Fibroblast of the conjunctiva (primary cell): Measurements from ENCODE around the gene MAP3K14.

Source experiments
- DNase-seq: peaks from one replicate; pipeline ENCODE4 v3.0.0-alpha.2; 2010; ENCODE audit warnings: low read depth

MAP3K14 gene

DNA sequence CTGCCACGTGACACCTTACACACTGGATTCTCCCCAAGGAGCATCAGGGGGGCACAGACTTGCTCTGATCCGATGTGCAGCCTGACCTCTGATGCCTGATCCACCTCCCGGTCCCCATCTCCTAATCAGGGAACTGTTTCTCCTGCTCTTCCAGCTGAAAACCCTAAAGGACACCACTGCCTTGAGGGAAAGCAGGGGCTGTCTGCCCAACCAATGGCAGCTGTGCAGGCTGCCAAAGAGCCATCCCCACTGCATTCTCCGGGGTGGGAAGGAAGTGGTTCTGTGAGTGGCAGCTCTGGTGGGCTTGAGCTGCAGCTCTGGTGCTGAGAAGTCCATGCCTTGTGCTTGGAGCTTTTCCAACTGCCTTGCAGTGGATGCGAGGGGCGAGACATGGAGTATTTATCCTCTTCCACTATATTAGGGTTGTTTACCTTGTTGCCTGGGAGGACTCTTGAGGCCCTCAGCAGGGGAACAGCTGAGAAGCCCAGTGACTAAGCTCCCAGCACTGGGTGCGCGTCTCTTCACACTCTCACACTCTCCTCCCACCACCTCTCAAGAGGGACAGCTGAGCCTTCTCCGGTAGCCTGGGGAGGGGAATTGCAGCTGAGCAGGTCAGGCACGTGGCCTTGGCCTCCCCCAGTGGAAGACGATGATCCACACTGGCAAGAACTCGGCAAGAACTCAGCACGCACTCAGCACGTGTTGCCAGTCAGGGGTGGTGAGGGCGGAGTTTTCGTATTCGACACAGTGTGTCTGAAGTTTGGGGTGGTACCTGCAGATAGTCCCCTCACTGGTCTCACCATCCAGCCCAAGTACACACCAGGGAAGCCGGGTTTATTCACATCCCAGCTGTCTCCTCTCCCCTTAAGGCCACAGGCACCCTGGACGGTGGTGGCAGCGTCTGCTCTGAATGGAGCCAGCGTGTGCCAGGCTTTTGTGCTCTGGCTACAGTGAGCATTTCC lies 33.9 kb downstream of the MAP3K14 start:
- no peak for DNase-seq

DNA sequence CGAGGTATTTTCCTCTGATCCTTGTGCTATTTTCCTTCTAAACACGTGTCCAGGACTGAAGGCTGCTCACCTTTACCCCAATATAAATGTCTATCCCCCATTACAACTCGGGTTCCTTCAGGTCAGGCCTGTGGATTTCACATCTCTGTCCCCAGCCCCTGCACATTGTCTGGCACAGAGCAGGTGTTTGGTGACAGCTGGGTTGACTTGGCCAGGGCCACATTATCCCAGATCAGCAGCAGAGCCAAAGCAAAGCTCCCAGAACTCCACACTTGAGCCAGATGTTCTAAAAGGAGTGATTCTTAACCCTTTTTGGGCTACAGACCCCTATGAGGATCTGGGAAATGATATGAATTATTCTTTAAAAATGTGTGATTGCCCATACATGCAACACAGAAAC lies 36.9 kb downstream of the MAP3K14 start:
- DNase-seq: no peak

DNA sequence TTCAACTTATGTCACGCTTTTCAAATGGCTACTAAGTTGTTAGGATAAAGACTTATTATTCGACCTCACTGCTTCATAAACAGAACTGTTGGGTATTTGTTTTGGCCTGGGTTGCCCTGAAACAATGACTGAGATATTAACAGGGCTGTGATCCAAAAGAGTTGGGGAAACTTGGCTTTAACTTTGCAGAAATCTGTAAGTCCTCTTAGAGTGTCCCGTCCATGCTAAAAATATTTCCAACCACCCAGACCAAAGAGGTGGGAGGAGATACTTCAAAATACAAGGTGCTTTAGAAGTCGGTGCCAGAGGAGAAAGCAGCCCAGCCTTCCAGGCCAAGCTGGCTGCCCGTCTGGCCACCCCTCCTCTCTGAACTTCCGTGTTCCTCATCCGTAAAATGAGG lies 38.8 kb downstream of the MAP3K14 start:
- DNase-seq: peak; percentile 69

DNA sequence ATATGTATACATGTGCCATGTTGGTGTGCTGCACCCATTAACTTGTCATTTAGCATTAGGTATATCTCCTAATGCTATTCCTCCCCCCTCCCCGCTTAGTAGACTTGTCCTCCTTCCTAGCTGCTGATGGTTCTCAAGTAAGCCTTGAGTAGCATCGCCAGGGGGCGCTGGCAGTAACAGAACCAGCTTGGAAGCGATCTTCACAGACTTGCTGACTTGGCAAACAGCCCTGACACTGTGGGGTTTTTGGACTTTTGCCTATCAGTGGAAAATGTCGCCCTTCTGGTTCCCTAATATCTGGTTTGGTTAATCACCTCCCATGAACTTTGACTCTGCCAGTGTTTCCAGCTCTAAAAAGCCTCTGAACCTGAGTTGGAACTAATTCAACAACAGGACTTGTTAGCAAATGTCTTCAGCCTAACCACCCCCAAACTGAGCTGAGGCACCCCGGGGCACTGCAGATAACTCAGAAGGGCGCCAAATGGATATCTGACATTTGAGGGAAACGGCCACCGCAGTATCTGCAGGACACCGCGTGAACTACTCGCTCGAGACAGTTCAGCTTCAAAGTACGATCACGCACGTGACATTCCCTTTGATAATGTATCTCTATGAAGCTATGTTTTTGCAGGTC lies 39.5 kb downstream of the MAP3K14 start:
- DNase-seq: peak; percentile 92

DNA sequence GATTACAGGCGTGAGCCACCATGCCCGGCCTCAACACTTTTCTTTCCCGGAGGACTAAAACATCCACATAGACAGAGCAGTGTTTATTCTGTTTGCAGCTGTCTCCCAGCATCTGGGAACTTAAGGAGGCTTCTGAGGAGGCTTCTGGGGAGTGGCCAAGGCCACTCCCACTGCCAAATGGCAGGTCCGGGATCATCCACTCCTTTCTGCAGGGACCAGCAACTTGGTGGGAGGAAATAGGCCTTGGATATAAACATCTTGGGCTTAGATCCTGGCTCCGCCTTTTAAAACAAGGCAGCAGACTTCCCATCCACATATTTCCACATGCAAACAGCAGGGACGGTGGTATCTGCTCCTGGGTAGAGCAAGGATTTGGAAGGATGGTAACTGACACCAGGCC lies 40.8 kb downstream of the MAP3K14 start:
- no peak for DNase-seq

DNA sequence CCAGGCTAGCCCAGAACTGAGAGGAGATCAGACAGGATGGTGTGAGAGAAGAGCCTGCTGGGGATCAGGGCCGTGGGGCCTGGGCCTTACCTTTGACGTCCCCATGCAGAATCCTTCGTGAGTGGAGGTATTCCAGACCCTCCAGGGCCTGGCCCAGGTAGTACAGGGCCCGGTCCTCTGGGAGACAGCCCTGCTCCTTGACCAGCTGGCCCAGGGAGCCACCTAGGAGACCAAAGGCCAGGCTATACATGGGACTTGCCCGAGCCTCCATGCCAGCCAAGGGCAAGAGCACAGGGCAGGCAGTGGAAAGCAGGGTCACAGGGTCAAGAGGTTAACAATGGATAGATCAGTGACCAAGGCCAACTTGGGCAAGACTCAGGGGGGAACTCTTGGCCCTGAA lies 42.8 kb downstream of the MAP3K14 start:
- DNase-seq: no peak

DNA sequence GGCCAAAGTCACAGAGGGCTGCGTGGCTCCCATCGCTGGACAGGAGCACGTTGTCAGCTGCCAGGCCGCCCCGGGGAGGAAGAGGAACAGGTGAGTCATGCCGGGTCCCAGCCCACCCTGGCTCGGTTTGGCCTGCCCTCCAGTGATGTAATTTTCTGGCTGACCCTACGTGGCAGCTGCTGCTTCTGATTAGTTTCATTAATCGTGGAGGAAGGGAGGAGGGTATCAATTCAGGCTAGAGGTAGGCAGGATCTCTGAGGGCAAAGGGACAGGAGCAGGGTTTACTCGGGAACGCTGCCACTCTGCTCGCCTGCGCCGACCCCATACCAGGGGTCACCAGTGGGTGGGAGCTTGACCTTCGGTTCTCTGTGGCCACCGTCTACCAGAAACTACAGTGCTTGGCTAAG lies 43.3 kb downstream of the MAP3K14 start:
- DNase-seq: no peak

DNA sequence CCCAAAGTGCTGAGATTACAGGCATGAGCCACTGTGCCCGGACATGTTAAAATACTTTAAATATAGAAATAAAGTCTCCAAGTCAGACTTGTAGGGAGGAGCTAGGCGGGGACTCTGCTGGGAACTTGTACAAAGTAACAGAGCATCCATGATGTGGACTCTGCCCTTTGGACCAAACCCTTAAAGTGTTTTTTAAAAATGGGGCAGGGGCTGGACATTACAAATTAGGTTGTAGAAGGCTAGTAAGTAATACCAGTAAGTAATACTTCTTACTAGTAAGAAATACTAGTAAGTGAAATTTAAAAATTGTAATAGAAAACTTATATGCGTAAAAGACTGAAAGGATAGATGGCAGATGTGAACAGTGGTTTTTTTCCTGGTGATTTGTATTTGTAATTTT lies 45.2 kb downstream of the MAP3K14 start:
- no peak for DNase-seq

DNA sequence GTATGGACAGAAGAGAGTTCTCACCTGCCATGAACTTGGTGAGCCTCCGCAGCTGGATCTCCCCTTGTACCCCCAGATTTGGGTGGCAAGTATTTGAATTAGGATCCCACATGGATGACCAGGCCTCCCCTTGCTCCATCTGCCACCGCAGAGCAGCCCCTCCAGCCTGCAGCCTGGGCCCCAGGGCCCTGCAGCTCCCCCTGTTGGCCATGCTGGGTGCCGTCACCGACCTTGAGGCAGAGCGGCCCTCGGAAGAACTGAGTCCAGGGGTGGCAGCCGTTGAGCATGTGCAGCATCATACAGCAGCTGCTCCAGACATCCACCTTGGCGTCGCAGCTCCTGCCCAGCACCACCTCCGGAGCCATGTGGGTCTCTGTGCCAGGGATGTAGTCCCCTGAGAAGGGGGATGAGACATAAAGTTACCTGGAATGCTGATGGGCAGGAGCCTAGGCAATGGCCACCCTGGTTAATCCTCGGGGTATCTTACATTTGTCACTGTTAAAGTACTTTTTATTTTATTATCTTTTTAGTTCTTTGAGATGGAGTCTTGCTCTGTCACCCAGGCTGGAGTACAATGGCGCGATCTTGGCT lies 45.9 kb downstream of the MAP3K14 start:
- no peak for DNase-seq

DNA sequence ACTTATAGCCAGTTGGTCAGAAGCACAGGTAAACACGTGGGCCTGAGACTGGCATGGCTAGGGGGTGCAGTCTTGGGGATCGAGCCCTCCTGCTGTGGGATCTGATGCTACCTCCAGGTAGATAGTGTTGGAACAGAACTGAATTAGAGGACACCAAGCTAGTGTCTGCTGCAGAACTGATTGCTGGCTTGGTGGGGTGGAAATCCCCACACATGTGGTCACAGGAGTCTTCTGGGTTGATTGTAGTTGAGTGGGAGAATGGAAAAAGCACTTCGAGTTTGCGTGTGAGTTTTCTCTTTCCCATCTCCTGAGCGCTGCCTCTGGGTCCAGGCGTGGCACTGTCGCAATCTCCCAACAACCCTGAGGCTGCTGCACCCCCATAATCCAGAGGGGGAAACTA lies 46.9 kb downstream of the MAP3K14 start:
- no peak for DNase-seq

DNA sequence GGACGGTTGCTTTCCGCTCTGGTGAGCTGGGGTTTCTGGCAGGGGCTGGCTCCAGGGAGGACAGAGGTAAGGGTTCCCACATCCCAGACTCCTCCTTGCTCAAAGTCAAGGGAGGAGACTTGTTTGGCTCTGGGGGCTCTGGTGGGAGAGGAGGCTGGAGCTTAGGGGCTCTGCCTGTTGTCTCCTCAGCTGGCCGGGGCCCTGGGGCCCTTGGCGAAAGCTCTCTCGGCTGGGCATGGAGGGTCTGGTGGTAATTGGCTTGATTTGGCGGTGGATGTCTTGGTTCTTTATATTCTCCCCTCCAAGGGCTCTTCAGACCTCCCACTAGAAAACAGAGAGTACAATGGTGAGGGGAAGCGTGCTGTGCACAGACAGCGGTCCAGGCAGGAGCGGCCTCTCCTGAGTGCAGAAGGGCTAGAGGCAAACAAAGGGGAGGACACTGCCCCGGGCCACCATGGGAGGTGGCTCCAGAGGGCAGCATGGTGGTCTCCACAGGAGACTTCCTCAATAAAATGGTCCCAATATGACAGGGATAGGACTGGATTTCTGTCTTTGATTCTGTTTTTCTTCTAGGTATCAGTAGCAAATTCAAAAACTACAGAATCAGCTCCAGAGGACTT lies 49.3 kb downstream of the MAP3K14 start:
- no peak for DNase-seq

DNA sequence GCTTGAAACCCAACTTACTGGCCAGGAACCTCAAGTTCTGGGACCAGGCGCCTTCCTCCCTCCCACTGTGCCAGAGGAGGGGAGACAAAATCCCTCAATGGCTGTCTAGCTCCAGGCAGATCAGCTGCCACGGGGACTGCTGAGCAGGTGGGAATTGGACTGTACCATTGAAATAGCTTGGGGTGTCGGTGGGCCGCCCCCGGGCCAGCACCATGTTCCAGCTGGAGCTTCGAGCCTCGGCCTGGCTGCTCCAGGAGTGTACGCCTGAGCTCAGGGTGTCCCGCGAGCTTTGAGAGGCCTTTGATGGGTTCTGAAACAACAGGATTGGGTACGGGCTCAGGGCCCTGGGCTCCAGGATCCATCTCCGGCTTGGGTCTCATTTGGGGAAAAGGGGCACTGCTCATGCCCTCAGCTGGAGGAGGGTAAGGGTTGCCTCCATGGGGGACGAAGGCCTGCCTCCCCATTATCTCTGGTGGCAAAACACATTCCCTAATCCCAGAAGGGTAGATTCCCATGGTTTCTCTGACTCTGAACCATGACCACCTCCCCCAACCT lies 50.4 kb downstream of the MAP3K14 start:
- DNase-seq: no peak

DNA sequence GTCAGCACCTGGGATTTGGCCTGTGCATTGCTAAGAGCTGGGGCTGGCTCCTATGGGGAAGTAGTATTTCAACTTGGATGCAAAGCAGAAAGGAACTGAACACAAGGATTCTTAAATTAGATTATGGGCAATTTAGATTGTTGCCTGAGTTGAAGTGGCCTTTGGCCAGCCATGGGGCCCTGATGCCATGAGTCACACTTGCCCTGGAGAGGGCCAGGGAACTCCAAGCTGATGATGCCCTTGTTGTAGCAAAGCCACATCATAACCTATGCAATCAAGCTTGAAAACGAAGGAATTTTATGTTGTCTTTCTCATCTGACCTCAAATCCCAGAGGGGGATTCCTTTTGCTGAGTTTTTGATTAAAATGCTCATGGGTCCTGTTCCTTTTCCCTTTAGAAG lies 51.0 kb downstream of the MAP3K14 start:
- peak; percentile 76 for DNase-seq

DNA sequence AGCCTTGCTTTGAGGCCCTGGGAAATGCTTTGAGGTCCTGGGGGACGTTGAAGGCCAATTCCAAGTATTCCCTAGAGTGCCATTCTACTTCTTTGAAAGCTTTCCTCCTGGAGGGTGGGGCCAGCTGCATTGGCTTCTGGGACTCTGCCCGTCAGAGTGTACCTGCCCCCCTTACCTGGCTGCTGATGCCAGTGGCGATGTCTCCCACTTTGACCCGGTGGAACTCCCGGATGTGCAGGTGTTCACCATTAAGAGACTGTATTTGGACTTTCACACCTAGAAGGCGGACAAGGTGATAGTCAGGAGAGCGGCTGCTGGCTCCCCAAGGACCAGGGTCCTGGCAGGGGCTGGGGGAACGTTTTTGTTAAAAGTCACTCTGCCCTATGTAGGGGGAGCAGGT lies 51.8 kb downstream of the MAP3K14 start:
- no peak for DNase-seq

DNA sequence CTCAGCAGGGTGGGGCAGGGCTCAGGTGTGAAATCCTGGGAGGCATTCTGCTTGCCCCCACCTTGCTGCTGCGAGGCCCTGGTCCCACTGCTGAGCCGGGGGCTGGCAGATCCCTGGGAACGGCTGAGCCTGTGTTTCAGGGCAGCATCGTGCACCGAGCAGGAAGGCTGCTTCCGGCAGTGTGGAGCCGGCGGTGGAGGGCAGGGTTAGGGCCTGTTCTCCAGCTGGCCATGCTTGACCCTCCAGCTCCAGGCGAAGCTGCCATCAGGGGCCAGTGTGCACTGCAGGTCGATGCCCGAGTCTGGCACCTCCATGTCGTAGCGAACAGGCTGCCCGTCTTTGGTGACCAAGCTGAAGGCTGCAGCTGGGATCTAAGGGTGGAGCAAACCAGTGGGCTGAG lies 52.4 kb downstream of the MAP3K14 start:
- no peak for DNase-seq

DNA sequence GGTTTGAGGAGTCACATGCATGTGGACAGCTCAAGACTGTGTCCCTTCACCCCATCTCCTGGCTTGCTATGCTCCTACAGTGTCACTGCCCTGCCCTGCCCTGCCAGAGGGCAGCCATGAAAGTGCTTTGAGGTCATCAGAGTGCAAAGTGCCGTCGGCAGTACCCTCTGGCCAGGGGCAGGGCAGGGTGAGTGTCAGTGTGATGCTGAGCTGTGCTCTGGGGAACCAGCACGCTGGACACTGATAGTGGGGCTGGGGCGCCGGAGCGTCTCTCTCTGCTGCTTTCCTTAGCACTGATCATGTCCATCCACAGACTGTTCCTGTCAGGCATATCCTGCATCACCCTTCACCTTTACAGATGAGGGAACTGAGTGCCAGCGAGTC lies 53.4 kb downstream of the MAP3K14 start:
- DNase-seq: no peak

DNA sequence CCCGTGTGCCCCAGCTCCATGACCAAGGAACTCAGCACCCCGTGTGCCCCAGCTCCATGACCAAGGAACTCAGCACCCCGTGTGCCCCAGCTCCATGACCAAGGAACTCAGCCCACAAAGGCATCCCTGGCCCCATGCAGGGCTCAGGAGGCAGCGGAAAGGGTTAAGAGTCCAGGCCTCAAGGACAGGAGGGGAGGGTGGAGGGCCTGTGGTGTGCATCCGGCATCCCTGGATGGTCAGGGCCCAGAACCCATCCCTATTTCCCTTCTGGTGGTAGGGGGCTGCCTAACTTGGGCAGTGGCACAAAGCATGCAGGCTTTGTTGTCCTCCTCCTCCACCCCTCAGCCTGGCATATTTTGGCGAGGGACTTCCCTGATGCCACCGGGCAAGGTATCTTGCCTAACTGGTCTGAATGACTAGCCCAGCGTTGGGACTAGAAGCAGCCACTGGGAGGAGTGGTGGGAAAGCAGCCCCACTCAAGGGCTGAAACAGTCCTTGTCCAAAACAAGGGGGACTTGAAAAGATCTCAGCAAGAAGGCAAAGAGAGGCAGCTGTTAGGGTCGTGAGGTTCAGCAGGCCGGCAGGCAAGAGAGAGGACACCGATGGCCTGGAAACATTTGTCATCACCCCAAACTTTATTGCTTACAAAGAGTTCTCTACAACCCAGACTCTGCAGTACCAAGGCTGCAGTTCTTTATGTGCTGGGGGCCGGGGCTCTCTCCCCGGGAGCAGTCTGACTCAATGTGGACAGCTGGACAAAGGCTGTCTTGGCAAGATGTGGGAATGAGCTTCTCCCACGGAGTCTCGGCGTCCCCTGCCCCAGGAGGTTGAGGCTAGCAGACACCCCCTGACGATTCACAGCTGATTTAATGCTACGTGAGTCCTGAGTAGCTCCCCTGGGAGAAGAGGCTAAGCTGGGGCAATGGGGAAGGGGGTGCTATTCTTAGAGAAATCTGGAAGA lies 54.0 kb downstream of the MAP3K14 start:
- DNase-seq: no peak

DNA sequence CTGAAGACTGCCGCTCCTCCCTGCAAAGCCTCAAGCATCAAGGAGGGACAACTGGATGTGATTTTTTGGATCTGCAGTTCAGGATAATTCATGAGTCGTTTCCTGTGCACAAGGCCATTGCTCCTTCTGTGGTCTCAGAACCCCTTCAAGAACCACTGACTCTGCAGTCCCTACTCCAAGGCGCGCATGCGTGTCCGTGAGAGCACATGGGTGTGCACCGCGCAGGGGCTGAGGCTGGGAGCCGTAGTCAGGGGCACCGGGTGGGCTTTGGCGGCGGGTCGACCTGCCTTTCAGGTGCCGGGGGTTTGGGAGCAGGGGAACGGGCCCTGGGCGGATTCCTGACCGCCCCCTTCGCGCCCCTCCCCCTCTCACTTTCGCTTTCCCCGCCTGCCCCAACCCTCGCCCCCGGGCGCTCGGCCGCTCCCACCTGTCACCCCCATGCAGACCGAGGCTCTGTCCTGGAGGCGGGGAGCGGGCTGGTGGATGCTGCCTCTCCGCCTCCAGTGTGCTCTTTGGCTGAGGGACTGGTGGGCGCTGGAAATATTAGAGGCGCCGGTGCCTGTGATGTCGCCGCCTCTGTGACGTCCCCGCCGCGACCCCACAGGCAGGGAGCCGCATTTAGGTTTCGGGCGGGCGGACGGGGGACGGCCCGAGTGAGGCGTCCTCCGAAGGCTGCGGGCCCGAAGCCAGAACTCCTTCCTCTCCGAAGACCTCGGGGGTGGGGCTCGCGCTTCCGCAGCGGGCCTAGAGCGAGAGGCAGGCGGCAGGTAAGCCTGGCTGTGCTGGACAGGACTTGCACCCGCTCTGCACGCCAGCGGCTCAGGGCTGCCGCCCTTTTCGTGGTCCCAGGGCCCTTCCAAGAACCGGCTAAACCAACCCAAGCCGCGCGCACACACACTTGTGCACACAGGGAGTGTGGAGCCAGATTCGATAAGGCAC lies 55.0 kb downstream of the MAP3K14 start, which contains the start of gene SPATA32:
Gene SPATA32, minus strand, starts transcription at position 518 of the 939 bp plus-strand sequence. Its CDS starts 78 bp downstream, at position 440.
- no peak for DNase-seq

DNA sequence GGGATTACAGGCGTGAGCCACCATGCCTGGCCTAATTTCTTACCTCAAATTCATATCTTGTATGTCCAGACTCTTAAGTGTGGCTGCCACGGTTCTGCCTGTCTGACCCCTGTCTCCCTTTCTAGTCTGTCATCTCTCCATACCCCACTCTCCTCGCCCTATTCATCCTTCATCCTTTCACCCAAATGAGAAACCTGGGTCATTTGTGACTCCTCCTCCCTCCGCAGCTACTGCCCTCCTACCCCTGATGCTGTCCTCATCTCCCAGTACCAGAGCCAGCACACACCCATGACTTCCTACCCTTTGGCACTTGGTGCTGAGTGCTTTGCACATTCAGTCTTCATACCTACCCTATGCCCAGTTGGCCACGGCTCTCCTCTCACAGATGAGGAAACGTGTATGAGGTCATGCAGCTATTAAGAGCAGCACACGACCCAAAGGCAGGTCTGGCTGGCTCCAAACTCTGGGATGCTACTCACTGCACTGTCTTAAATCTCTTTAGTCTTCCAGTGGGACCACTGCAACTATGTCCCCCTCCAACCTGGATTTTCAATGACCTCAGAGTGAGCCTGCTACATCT lies 56.5 kb downstream of the MAP3K14 start:
- DNase-seq: no peak

DNA sequence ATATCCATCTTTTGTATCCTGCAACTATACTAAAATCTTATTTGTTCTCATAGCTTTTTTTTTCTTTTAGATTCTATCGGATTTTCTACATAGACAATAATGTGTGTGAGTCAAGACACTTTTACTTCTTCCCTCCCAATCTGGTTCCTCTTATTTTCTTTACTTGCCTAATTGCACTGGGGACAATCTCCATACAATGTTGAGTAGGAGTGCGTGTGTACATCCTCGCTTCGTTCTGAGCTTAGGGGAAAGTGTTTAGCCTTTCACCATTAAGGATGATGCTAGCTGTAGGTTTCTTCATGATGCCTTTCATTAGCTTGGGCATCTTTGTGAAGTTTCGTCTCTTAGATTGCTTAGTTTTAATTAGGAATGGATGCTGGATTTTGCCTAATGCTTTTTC lies 57.8 kb downstream of the MAP3K14 start:
- DNase-seq: no peak
